Vagina (tissue), 2 donors: ENCODE results near the gene COTL1.

ENCODE experiments used
- POLR2A ChIP-seq, 2 donors: fragments of 450-650 bp; IDR thresholded peaks; one replicate each; pipeline ENCODE4 v1.6.1; 2017; ENCODE audit warnings: antibody characterized with exemption in 2 of 2, mild to moderate bottlenecking in 2 of 2, moderate library complexity in 2 of 2
- POLR2AphosphoS5 ChIP-seq, 2 donors: sonication (generic); formaldehyde crosslinking; IDR thresholded peaks; one replicate each; pipeline ENCODE4 v1.9.0; 2017; ENCODE audit warnings: antibody characterized with exemption in 2 of 2, mild to moderate bottlenecking in 2 of 2, low read depth in 1 of 2; ENCODE audit not compliant: insufficient read depth in 1 of 2

GRCh38 chr16:84569382-84569987, 48.4 kb downstream of the COTL1 start:
- TF ChIP-seq POLR2AphosphoS5 (IDR thresholded peaks at IDR 0.05; ENCODE audit: insufficient read depth in 1 of 2, low read depth in 1 of 2) (no peak), POLR2A (IDR thresholded peaks at IDR 0.05) (no peak)
